Lung microvascular endothelial cell (primary cell): Measurements from ENCODE around the gene MAN1C1. TPM values are rescaled to one million over a fixed set of nuclear protein-coding genes. Genes with fewer than 3 reads are reported as not detected.
A peak's percentile ranks its signal among the peaks of the same experiment; 100 is the strongest.
"Not testable (repeated sequence)": the region's sequence is repeated elsewhere in the genome, so short reads cannot be mapped to it uniquely, and the experiment has no call there.

Experiments used
- DNase-seq, 2 donors: peaks; one replicate each; pipeline versions ENCODE4 v3.0.0 to v3.0.0-alpha.2; 2010; ENCODE audit warnings: low read depth in 2 of 2
- total RNA-seq: library from RNA; depleted of rRNA; stranded (reverse); fragments of >200 nt; gene quantifications from 2 replicates; pipeline ENCODE4 v1.2.1, GENCODE V29; 2014

The MAN1C1 gene
- total RNA-seq, 1 donor from 2014 or later: 0.79 TPM

DNA sequence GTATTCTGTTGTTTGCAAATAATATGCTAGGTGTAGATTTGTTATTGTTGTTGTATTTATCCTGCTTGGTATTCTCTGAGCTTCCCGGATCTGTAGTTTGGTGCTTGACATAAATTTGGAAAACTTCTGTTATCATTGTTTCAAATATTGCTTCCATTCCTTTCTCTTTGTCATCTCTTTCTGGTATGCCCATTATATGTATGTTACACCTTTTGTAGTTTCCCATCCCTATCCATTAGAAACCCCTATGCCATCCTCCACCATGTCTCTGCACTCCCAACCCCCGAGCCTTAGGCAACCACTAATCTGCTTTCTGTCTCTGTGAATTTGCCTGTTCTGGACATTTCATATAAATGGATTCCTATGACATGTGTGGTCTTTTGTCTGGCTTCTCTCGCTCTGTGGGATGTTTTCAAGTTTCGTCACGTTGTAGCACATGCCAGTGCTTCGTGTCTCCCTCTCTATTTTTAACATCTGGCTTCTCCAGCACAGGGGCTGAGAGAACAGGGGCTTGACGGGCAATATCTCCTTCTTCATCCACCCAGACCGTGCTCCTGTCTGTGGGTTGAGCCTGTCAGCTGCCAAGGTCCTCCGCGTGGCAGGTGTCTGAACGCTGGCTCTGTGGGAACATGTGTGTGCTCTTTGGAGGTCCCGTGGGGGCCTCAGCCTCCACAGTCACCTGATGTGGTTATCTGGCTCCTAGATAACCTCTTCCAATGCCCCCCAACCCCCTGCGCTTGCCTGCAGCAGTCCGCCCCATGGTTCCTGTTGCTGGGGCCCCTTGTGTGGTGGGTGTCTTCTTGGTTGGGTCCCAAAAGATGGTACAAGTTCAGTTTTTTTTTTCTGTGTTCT lies 32.8 kb upstream of the MAN1C1 start:
- DNase-seq: no peak

- no peak for DNase-seq
Observed at GRCh38 chr1:25586181-25586588, 30.4 kb upstream of the MAN1C1 start.

- no peak for DNase-seq
Observed at GRCh38 chr1:25587290-25587689, 29.3 kb upstream of the MAN1C1 start.

DNA sequence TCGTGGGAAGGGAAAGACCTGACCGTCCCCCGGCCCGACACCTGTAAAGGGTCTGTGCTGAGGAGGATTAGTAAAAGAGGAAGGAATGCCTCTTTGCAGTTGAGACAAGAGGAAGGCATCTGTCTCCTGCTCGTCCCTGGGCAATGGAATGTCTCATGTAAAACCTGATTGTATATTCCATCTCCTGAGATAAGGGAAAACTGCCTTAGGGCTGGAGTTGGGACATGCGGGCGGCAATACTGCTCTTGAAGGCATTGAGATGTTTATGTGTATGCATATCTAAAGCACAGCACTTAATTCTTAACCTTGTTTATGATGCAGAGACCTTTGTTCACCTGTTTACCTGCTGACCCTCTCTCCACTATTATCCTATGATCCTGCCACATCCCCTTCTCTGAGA lies 28.4 kb upstream of the MAN1C1 start:
- not testable (repeated sequence) for DNase-seq

DNA sequence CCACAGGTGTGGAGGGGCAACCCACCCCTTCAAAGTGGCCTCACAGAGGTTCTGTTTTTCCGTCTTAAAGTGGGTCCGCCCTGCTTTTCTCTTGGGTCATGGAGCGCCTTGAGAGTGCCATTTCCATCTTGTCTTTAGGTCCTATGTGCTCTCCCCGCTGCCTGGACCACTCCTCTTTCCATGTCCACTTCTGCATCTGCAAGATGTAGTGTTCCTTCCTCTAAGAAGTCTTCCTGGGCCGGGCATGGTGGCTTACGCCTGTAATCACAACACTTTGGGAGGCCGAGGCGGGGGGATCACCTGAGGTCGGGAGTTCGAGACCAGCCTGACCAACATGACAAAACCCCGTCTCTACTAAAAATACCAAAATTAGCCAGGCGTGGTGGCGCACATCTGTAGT lies 27.8 kb upstream of the MAN1C1 start:
- DNase-seq: not testable (repeated sequence)

DNA sequence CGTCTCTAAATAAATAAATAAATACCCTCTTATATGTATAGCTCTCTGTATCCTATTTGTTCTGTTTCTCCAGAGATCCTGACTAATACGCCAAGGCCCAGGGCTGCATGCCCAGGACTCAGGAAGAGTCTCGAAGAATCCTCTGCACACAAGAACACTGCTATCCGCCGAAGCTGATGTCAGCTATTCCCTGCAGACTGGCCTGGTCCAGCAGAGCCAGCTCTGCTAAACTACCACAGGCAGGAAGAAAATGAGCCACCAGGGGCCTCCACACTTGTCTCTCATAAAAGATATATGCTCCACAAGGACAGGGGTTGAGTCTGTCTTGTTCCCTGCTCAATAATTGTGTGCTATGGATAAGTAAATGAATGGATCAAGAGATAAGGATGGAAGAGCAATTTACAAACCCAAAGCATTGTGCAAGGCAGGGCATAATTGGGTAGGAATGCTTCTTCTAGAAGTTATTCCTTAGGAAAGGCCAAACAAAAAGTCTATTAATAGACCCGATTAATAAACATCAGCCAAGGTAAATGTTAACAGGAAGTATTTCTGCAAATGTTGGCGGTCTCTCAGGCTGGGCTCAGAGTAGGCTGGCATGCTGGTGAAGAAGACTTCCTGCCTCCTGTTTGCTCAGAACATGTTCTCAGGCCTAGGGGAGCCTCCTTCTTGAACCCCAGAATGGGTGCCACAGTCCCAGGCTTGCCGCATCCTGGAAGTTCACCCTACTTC lies 26.3 kb upstream of the MAN1C1 start:
- DNase-seq: peak; percentile 23 to 27

GRCh38 chr1:25593861-25594260 lies 22.7 kb upstream of the MAN1C1 start:
- no peak for DNase-seq

DNA sequence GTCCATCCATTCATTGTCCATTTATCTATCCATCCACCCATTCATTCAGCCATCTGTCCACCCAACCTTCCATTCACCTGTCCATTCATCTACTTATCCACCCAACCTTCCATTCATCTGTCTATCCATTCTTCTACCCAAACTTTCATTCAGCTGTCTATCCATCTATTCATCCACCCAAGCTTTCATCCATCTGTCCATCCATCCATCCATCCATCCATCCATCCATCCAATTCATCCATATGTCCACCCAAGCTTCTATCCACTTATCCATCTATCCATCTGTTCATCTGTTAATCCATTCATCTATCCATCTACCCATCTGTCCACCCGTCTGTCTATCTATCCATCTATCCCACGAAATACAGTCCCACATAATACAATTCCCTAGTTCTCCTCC lies 21.6 kb upstream of the MAN1C1 start:
- no peak for DNase-seq

DNA sequence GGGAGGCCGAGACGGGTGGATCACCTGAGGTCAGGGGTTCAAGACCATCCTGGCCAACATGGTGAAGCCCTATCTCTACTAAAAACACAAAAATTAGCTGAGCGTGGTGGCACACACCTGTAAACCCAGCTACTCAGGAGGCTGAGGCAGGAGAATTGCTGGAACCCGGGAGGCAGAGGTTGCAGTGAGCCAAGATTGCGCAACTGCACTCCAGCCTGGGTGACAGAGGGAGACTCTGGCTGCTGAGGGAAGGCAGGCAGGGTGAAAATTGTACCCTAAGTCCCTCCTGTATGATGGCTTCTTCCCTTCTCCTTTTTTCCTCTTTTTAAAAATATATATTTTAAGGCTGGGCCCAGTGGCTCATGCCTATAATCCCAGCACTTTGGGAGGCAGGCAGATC lies 19.9 kb upstream of the MAN1C1 start:
- DNase-seq: not testable (repeated sequence)

DNA sequence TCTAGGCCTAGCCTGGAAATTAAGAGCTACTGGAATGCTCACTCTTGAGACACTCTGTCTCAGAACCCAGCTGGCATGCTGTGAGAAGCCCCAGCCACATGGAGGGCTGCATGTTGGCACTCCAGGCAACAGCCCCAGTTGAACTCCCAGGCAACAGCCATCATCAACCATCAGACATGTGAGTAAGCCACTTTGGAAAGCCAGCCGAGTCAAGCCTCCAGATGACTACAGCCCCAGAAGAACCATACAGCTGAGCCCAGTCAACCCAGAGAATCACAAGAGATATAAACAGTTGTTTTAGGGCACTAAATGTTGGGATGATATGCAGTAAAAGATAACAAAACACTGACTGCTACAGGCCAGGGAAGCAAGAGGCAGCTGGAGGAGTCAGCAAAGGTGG lies 17.7 kb upstream of the MAN1C1 start:
- no peak for DNase-seq

DNA sequence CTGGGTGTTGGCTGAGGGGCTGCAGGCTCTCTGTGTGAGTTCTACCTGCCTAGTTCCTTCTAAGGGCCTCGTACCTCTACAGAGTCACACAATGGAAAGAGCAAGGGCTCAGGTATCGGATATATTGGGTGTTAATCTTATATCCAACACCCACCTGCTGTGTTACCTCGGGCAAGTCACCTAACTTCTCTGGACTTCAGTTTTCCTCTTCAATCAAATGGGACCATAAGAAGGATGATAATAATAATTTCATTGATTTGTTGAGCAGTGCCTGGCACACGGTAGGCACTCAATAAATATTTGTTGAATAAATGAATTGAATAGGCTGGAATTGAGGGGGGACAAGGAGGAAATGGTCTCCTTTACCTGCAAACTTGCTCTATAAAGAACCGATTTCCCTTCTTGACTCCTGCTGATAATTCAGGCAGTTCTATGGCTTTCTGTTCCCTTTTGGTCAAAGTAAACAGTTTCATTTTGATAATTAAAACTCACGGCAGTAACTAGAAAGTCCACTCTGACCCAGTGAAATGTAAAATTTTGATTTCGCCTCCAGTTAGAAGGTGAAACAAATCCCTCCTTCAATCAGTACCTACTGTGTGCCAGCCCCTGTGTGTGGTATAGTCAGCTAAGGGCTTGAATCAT lies 16.5 kb upstream of the MAN1C1 start:
- no peak for DNase-seq

DNA sequence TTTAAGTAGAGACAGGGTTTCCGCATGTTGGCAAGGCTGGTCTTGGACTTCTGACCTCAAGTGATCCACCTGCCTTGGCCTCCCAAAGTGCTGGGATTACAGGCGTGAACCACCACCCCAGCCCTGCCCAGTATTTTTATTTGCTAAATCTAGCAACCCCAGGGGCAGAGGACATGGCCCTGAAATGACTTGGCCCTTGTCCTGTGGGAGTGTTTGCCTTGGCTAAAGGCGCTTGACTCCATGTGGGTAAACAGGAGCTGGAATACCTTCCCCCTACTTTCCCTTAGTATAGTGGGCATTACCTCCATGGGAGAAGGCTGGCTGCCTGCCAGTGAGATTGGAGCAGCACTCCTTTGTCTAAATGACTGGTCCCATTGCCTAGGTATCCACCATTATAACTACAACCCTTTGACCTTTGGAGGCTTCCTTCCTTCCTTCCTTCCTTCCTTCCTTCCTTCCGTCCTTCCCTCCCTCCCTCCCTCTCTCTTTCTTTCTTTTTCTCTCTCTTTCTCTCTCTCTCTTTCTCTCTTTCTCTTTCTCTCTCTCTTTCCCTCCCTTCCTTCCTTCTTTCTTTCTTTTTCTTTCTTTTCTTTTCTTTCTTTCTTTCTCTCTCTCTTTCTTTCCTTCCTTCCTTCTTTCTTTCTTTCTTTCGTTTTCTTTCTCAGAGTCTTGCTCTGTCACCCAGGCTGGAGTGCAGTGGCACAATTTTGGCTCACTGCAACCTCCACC lies 15.5 kb upstream of the MAN1C1 start:
- peak in 1 of 2 donors; percentile 19 for DNase-seq

- not testable (repeated sequence) for DNase-seq
Observed at GRCh38 chr1:25603779-25604538, 12.6 kb upstream of the MAN1C1 start.

DNA sequence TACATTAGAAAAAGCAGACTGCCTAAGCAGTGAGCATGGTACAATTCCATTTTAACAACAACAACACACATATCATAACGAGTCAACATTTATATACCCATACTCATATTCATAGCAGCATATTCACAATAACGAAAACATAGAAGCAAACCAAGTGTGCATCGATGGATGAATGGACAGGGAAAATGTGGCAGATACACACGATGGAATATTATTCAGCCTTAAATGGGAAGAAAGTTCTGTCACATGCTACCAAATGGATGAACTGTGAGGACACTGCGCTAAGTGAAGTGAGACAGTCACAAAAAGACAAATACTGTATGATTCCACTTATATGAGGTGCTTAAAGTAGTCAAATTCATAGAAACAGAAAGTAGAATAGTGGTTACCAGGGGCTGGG lies 9.5 kb upstream of the MAN1C1 start:
- no peak for DNase-seq

DNA sequence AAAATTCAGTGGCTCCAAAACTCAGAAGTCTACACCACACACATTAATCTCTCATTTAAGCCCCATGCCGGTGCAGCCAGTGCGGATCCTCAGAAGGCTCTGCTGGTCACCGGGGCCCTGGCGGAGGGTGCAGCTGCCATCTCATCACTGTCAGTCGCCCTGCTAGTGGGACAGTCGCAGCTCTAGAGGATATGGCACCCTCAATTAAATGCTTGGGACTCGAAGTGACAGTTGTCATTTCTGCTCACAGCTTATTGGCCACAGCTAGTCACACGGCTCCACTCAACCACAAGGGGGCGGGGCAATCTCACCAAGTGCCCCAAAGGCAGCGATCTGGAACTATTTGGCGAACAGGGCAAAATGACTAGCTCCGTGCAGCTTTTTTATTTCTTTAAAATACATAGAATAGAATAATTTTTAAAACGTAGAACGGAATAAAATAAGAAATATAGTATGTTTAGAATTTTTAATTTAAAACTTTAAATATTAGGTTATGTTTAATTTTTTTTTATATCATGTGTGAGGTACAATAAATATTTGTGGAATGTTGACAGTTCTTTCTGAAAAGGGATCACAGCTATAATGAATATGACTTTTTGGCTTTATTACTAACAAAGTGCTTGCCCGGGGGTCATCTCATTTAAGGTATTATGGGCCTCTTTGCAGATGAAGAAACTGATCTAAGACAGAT lies 8.0 kb upstream of the MAN1C1 start:
- peak; percentile 70 to 85 for DNase-seq

DNA sequence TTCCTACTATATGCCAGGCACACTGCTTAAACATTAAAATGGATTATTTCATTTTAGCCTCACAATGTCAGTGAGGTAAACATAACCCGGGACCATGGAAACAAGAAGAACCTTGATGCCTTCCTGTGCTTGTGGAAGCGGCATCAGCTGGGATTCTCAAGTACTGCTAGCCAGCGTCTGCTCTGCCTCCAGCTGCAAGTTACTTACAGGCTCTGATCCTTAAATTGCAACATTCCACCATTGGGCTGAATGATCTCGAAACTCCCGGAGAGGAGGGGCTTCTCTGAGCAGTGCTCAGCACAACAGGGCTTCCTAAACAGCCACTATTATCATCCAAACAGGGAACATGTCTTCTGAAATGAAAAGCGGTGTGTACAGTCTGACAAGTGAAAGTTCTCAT lies 6.7 kb upstream of the MAN1C1 start:
- peak in 1 of 2 donors; percentile 12 for DNase-seq

DNA sequence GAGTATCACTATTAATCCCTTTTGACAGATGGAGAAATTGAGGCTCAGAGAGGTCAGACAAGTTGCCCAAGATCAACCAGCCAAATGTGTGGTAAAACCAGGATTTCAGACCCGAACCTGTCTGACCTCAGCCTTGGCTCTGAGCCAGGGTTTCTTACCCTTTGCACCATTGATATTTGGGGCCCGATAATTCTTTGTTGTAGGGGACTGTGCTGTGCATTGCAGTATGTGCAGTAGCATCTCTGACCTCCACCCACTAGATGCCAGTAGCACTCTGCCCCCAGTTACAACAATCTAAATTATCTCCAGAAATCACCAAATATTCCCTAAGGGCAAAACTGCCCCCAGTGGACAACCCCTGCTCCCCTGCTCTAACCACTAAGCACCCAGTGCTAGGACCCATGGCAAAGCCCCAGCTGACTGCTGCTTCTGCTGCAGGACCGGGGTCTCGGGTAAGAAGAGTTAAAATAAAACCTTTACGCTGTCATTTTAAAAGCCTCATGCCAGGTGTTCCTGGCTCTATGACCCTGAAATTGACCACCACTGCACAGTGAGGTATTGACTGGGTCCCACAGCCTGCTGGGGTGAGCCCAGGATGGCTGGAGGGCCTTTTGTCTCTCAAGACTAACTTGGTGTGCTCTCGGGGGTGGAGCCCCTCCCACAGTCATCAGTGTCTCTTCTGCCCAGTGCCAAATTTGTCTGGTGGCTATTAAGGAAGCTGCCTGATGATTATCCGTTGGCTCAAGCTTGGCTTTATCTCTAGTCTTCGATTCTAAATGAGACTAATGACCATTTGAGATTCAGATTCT lies 5.6 kb upstream of the MAN1C1 start:
- peak in 1 of 2 donors; percentile 21 for DNase-seq

GRCh38 chr1:25611843-25612242 lies 4.7 kb upstream of the MAN1C1 start:
- DNase-seq: no peak

GRCh38 chr1:25612421-25612820 lies 4.2 kb upstream of the MAN1C1 start:
- no peak for DNase-seq
